ENCODE results near the gene MPP2.

The MPP2 gene

GRCh38 chr17:43864161-43864984, 43.0 kb downstream of the MPP2 start:
- no peak overlapping the region for H3K4me3 ChIP-seq (replicated peaks; ENCODE audit: low read depth, low read length)
- TF ChIP-seq, protein P1, sequence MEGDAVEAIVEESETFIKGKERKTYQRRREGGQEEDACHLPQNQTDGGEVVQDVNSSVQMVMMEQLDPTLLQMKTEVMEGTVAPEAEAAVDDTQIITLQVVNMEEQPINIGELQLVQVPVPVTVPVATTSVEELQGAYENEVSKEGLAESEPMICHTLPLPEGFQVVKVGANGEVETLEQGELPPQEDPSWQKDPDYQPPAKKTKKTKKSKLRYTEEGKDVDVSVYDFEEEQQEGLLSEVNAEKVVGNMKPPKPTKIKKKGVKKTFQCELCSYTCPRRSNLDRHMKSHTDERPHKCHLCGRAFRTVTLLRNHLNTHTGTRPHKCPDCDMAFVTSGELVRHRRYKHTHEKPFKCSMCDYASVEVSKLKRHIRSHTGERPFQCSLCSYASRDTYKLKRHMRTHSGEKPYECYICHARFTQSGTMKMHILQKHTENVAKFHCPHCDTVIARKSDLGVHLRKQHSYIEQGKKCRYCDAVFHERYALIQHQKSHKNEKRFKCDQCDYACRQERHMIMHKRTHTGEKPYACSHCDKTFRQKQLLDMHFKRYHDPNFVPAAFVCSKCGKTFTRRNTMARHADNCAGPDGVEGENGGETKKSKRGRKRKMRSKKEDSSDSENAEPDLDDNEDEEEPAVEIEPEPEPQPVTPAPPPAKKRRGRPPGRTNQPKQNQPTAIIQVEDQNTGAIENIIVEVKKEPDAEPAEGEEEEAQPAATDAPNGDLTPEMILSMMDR (IDR thresholded peaks at IDR 0.05; ENCODE audit: low read length, missing control alignments): no peak
- DNase-seq (ENCODE audit: low read depth): no peak

GRCh38 chr17:43861960-43862359, 45.4 kb downstream of the MPP2 start:
- DNase-seq (ENCODE audit: low read depth): no peak
- TF ChIP-seq, protein P1 (IDR thresholded peaks at IDR 0.05; ENCODE audit: low read length, missing control alignments): no peak

DNA sequence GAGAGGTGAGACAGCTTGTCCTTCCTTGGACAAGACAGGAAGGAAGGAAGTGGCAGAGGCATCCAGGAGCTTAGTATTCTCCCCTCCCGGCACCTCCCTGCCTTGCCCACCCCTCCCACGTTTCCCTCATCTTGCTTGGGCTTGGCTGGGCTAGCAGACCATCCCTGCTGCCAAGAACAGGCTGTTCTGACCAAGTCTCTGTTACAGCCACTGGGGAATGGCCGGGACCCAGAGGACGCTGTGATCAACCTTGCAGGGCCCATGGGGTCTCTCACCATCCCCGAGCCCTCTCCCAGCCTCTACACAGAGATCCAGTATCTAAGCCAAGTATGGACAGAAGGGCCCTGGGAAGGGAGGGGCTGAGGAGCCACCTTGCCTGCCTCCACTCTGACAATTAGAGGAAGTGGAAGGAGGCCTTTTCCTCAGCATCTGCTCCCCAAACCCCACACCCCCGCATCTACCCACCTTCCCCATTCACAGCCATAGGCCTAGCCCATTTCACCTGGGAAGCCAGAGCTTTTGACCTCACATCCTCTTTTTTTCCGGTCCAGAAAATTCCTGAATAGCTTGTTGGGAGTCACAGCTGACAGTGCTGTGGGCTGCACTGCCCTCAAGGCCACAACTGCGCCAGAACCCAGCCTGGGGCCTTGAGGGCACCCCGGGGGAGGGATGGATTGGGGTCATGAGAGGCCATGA, 46.3 kb downstream of the MPP2 start:
- no peak for DNase-seq (ENCODE audit: low read depth)
- TF ChIP-seq, protein P1 (IDR thresholded peaks at IDR 0.05; ENCODE audit: low read length, missing control alignments): no peak
- no peak overlapping the region for H3K4me3 ChIP-seq (replicated peaks; ENCODE audit: low read depth, low read length)

More at GRCh38 chr17:43861960-43862359, 45.4 kb downstream of the MPP2 start:
- no peak overlapping the region for H3K4me3 ChIP-seq (replicated peaks; ENCODE audit: low read depth, low read length)

DNA sequence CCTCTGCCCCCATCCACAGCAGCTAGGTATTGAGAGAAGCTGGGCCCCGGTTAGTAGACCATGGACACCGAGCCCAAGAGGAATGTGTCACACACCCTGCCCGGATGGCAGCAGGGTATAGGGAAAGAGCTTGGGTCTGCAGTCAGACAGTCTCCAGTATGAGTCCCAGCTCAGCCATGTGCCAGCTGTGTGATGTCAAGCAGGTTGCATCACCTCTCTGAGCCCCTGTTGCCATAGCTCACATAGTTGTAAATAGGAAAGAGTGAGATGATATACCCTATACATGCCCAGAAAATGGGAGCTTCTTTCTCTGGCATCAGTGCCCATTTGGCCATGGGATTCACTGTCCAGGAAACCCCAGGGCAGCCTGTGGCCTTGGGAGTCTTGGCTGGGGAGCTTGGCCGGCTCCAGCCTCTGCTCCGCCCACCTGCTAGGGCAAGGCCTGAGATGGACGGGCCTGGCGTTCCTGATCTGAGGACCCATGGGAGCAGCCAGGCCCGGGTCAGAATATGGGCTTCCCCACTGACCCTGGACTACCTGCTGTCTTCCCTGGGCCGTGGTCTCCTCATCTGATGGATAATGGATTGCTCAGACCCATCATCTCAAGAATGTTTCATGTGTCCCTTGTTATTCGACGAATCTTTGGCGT, 47.1 kb downstream of the MPP2 start:
- H3K4me3 ChIP-seq (replicated peaks; ENCODE audit: low read depth, low read length): no peak overlapping the region
- peak; percentile 44 for DNase-seq (ENCODE audit: low read depth)
- TF ChIP-seq, protein P1 (IDR thresholded peaks at IDR 0.05; ENCODE audit: low read length, missing control alignments): no peak

GRCh38 chr17:43857957-43858600, 49.3 kb downstream of the MPP2 start:
- no peak for DNase-seq (ENCODE audit: low read depth)
- TF ChIP-seq, protein P1 (IDR thresholded peaks at IDR 0.05; ENCODE audit: low read length, missing control alignments): no peak
- H3K4me3 ChIP-seq (replicated peaks; ENCODE audit: low read depth, low read length): no peak overlapping the region

GRCh38 chr17:43857141-43857540, 50.2 kb downstream of the MPP2 start:
- DNase-seq (ENCODE audit: low read depth): no peak
- TF ChIP-seq, protein P1 (IDR thresholded peaks at IDR 0.05; ENCODE audit: low read length, missing control alignments): no peak
- H3K4me3 ChIP-seq (replicated peaks; ENCODE audit: low read depth, low read length): no peak overlapping the region

All from fibroblast of pulmonary artery (primary cell).